HEK293 (cell line): Measurements from ENCODE around the gene CYP26A1.

Source experiments
- ATF2 ChIP-seq: fragments of 450-650 bp; formaldehyde crosslinking; IDR thresholded peaks from 2 replicates; pipeline ENCODE4 v1.5.1; 2016; ENCODE audit warnings: missing biosample characterization, missing genetic modification characterization, low read depth
- CTCF ChIP-seq: fragments of 450-650 bp; formaldehyde crosslinking; IDR thresholded peaks from 2 replicates; pipeline ENCODE4 v1.5.1; 2016; ENCODE audit warnings: missing biosample characterization, missing genetic modification characterization
- EGR2 ChIP-seq: fragments of 450-650 bp; formaldehyde crosslinking; IDR thresholded peaks from 2 replicates; pipeline ENCODE4 v1.5.1; 2016; ENCODE audit warnings: low read depth, missing biosample characterization, missing genetic modification characterization
- KLF16 ChIP-seq: fragments of 450-650 bp; formaldehyde crosslinking; IDR thresholded peaks from 2 replicates; pipeline ENCODE4 v1.5.1; 2017; ENCODE audit warnings: missing biosample characterization, missing genetic modification characterization
- REPIN1 ChIP-seq: fragments of 450-650 bp; formaldehyde crosslinking; IDR thresholded peaks from 2 replicates; pipeline ENCODE4 v1.5.1; 2017; ENCODE audit warnings: missing biosample characterization, missing genetic modification characterization, low read depth
- ZBTB8A ChIP-seq: fragments of 450-650 bp; formaldehyde crosslinking; IDR thresholded peaks from 2 replicates; pipeline ENCODE4 v1.5.1; 2016; ENCODE audit warnings: missing biosample characterization, missing genetic modification characterization
- ZNF274 ChIP-seq, 2 experiments: fragments of 200-500 bp in 1 of 2; fragments of 450-650 bp in 1 of 2; sonication (Bioruptor generic) in 1 of 2; formaldehyde crosslinking in 1 of 2; IDR thresholded peaks; 2 replicates each; pipeline versions ENCODE4 v1.5.1 to v1.6.1; 2014 to 2016; ENCODE audit warnings: borderline replicate concordance in 1 of 2, inconsistent platforms in 1 of 2, low read length in 1 of 2, missing biosample characterization in 1 of 2, missing genetic modification characterization in 1 of 2
- ZNF701 ChIP-seq: fragments of 450-650 bp; formaldehyde crosslinking; IDR thresholded peaks from 2 replicates; pipeline ENCODE4 v1.5.1; 2016; ENCODE audit warnings: missing biosample characterization, missing genetic modification characterization
- ZNF707 ChIP-seq: fragments of 450-650 bp; formaldehyde crosslinking; IDR thresholded peaks from 2 replicates; pipeline ENCODE4 v1.5.1; 2016; ENCODE audit warnings: missing biosample characterization, missing genetic modification characterization
- ZNF777 ChIP-seq: fragments of 450-650 bp; formaldehyde crosslinking; IDR thresholded peaks from 2 replicates; pipeline ENCODE4 v1.5.1; 2017; ENCODE audit warnings: missing biosample characterization, missing genetic modification characterization, borderline replicate concordance
- ZNF792 ChIP-seq: fragments of 450-650 bp; formaldehyde crosslinking; IDR thresholded peaks from 2 replicates; pipeline ENCODE4 v1.5.1; 2016; ENCODE audit warnings: missing biosample characterization, missing genetic modification characterization
- TF ChIP-seq, protein P1 (sequence below): fragments of 450-650 bp; formaldehyde crosslinking; IDR thresholded peaks from 2 replicates; pipeline ENCODE4 v1.5.1; 2017; ENCODE audit warnings: missing biosample characterization, missing genetic modification characterization

DNA sequence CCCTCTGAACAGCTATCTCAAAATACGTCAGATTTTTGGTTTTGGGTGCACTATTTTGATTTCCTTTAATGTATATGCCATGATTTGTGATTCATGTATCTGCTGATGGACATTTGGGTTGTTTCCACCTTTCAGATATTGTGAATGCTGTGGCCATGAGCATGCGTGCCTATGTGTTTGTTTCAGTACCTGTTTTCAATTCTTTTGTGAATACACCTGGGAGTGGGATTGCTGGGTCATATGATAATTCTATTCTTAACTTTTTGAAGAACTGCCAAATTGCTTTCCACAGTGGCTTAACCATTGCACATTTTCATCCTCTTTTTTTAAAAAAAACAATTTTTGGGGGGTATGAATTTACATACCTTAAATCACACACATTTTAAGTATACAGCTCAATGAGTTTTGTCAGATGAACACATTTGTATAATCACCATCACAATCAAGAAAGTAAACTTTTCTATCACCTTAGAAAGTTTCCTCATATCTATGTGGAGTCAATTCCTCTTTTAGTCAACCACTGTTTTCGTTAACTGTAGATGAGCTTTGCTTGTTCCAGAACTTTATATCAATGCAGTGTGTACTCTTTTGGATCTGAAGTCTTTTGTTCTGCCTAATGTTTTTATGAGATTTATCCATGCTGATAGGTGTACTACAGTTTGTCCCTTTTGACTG is 36.9 kb downstream of the CYP26A1 start:
- TF ChIP-seq ZNF707 (tag by site-specific recombination), result no peak
- TF ChIP-seq ZNF777 (tag by site-specific recombination), result no peak
- no peak for TF ChIP-seq ATF2
- no peak for TF ChIP-seq CTCF (tag by site-specific recombination)
- TF ChIP-seq ZNF274 (IDR thresholded peaks at IDR 0.05; ENCODE audit: low read length), result no peak
- no peak for TF ChIP-seq ZNF274 (tag by site-specific recombination; IDR thresholded peaks at IDR 0.05; ENCODE audit: borderline replicate concordance)
- TF ChIP-seq EGR2 (tag by site-specific recombination), result no peak
- no peak for TF ChIP-seq ZNF701 (tag by site-specific recombination)
- no peak for TF ChIP-seq ZBTB8A (tag by site-specific recombination)
- no peak for TF ChIP-seq ZNF792
- TF ChIP-seq, protein P1, sequence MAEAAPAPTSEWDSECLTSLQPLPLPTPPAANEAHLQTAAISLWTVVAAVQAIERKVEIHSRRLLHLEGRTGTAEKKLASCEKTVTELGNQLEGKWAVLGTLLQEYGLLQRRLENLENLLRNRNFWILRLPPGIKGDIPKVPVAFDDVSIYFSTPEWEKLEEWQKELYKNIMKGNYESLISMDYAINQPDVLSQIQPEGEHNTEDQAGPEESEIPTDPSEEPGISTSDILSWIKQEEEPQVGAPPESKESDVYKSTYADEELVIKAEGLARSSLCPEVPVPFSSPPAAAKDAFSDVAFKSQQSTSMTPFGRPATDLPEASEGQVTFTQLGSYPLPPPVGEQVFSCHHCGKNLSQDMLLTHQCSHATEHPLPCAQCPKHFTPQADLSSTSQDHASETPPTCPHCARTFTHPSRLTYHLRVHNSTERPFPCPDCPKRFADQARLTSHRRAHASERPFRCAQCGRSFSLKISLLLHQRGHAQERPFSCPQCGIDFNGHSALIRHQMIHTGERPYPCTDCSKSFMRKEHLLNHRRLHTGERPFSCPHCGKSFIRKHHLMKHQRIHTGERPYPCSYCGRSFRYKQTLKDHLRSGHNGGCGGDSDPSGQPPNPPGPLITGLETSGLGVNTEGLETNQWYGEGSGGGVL (tag by site-specific recombination), result no peak
- TF ChIP-seq KLF16, result no peak
- TF ChIP-seq REPIN1 (tag by site-specific recombination), result no peak
